GM12875 (cell line): ENCODE data around the gene RXYLT1.

Source experiments
- H3K4me3 ChIP-seq: one replicate; pipeline ENCODE4 v1.5.1; 2011; ENCODE audit warnings: low read depth, low read length, control low read depth
- TF ChIP-seq, protein P1 (sequence below): IDR thresholded peaks from 2 replicates; pipeline ENCODE4 v1.5.1; 2011; ENCODE audit warnings: low read depth, mild to moderate bottlenecking, control low read depth, inconsistent platforms, low read length, moderate library complexity, borderline replicate concordance; ENCODE audit not compliant: insufficient read depth

The RXYLT1 gene

DNA sequence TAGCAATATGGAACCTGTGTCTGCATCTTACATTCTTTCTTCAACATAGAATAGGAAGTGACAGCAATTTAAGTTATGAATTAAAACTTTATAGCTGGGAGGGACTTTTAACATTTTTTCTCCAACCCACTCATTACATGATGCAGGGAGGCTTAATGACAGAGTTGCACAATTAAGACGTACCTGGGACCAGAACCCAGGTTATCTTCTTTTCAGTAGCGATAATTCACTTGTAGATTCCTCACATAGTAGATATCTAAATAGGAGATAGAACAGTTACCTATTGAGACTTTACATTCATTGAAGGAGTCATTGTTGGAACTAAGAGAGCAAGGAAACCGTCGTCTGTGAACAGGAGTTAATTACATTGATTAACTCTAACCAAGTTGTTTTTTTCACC is 69.9 kb downstream of the RXYLT1 start:
- H3K4me3 ChIP-seq = no peak overlapping the region
- TF ChIP-seq, protein P1, sequence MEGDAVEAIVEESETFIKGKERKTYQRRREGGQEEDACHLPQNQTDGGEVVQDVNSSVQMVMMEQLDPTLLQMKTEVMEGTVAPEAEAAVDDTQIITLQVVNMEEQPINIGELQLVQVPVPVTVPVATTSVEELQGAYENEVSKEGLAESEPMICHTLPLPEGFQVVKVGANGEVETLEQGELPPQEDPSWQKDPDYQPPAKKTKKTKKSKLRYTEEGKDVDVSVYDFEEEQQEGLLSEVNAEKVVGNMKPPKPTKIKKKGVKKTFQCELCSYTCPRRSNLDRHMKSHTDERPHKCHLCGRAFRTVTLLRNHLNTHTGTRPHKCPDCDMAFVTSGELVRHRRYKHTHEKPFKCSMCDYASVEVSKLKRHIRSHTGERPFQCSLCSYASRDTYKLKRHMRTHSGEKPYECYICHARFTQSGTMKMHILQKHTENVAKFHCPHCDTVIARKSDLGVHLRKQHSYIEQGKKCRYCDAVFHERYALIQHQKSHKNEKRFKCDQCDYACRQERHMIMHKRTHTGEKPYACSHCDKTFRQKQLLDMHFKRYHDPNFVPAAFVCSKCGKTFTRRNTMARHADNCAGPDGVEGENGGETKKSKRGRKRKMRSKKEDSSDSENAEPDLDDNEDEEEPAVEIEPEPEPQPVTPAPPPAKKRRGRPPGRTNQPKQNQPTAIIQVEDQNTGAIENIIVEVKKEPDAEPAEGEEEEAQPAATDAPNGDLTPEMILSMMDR = no peak

DNA sequence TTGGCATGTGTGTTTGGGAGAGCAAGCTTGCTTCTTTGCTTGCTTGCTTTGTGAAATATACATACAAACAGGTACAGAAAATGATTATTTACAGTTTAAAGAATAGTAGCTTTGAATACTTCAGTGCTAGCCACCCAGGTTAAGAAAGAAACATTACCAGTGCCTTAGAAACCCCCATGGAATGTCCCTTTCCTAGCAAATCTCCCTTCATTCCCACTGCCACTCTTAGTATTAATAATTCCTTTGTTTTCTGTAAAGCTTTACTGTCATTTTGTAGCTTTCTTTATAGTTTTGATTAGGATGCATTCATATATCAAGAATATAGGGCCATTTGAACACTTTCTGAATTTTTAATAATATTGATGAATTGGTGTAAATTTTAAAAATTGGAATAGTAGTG is 74.3 kb downstream of the RXYLT1 start:
- TF ChIP-seq, protein P1 = no peak
- H3K4me3 ChIP-seq = no peak overlapping the region

- no peak overlapping the region for H3K4me3 ChIP-seq
- TF ChIP-seq, protein P1 = no peak
Observed at GRCh38 chr12:63855299-63855698, 75.6 kb downstream of the RXYLT1 start.

DNA sequence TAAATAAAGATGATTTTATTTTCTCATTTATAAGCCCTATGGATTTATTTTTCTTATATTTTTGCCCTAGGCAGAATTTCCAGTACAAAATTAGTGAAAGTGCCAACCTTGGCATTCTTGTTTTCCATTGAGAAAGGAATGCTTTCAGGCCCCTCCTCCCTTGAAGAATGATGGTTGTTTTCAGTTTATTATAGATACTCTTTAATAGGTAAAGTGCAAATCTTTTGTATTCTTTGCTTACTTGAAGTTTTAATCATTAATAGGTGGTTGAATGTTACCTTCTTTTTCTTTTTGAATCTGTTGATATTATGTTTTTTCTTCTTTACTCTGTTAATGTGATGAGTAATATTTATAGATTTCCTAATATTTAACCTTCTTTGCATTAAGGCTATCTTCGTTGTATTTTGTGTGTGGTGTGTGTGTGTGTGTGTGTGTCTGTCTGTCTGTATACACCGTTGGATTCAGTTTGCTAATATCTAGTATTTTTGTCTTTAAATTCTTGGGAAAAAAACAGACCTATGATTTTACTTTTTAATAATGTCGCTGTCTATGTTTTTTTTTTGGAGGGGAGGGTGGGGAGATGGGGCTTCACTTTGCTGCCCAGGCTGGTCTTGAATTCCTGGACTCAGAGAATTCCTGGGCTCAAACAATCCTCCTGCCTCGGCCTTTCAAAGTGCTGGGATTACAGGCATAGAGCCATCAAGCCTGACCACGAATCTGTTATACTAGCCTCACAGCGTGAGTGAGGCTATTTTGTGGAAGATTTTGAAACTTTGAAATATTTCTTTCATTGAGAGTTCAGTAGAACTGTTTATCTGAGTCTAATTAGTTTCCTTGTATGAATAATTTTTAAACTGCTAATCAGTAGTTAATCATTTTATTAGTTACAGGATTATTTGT is 78.3 kb downstream of the RXYLT1 start:
- TF ChIP-seq, protein P1 = no peak
- H3K4me3 ChIP-seq = no peak overlapping the region
